Fibroblast of lung (primary cell): ENCODE results near the gene DRC7.

Source experiments
- CTCF ChIP-seq, 2 donors: IDR thresholded peaks in 1 of 2; conservative IDR thresholded peaks in 1 of 2; 1 replicate in 1 of 2; 2 replicates in 1 of 2; pipeline ENCODE4 v1.5.1; 2011 to 2012; ENCODE audit warnings: low read length in 2 of 2, control low read depth in 1 of 2, inconsistent platforms in 1 of 2, low read depth in 1 of 2, mild to moderate bottlenecking in 1 of 2
- EZH2 ChIP-seq: IDR thresholded peaks from 2 replicates; pipeline ENCODE4 v1.5.1; 2012; ENCODE audit warnings: low read length, control low read depth, mild to moderate bottlenecking; ENCODE audit errors: missing control alignments

- no peak for TF ChIP-seq CTCF (conservative IDR thresholded peaks at IDR 0.05 in 1 of 2, IDR thresholded peaks at IDR 0.05 in 1 of 2; ENCODE audit: low read depth in 1 of 2, low read length in 2 of 2)
- TF ChIP-seq EZH2, result no peak
Observed at GRCh38 chr16:57724531-57724930, 29.9 kb downstream of the DRC7 start.
